ENCODE results near the gene MBNL1.

GRCh38 chr3:152426393-152426792, 157.7 kb downstream of the MBNL1 start:
- no peak for TF ChIP-seq POLR2AphosphoS5 (IDR thresholded peaks at IDR 0.05; ENCODE audit: low read depth, low read length)
- TF ChIP-seq POLR2A (IDR thresholded peaks at IDR 0.05; ENCODE audit: low read depth, low read length), result no peak
- TF ChIP-seq SPI1 (IDR thresholded peaks at IDR 0.05; ENCODE audit: low read depth, low read length), result no peak
- no peak for TF ChIP-seq POU2F2 (IDR thresholded peaks at IDR 0.05; ENCODE audit: low read depth, low read length)
- no peak for TF ChIP-seq TAF1 (IDR thresholded peaks at IDR 0.05; ENCODE audit: low read depth, low read length)
- no peak for TF ChIP-seq PAX5 (IDR thresholded peaks at IDR 0.05; ENCODE audit: insufficient read depth, low read length, severe bottlenecking)

Data from GM12891 (cell line).